Activated T-helper 1 cell treated with anti-CD3 and anti-CD28 coated beads, Interleukin-12 subunit alpha, Interleukin-12 subunit beta, Interleukin-2, Interleukin-4 antibody, amounts not matched to agents 30 ng/mL and 10 ng/mL and 1 ng/mL, durations not matched to agents 14 hours and 24 hours and 36 hours (primary cell): ENCODE results near the gene ZHX3. TPM values are rescaled to one million over a fixed set of nuclear protein-coding genes. Genes with fewer than 3 reads are reported as not detected.
"Not testable (repeated sequence)": the region's sequence is repeated elsewhere in the genome, so short reads cannot be mapped to it uniquely, and the experiment has no call there.

Experiments
- DNase-seq: peaks from one replicate; pipeline ENCODE4 v3.0.0; 2021; ENCODE audit warnings: low spot score
- H3K27ac Mint-ChIP-seq: one replicate; pipeline ENCODE4 v1.8.0; 2021; ENCODE audit warnings: mild to moderate bottlenecking, mixed read lengths
- H3K27me3 Mint-ChIP-seq: one replicate; pipeline ENCODE4 v1.8.0; 2022; ENCODE audit warnings: mild to moderate bottlenecking, moderate library complexity, mixed read lengths; ENCODE audit not compliant: insufficient read depth
- H3K36me3 Mint-ChIP-seq: one replicate; pipeline ENCODE4 v1.8.0; 2021; ENCODE audit warnings: low read depth, mixed read lengths
- H3K4me1 Mint-ChIP-seq: one replicate; pipeline ENCODE4 v1.8.0; 2021; ENCODE audit warnings: low read depth, mixed read lengths
- H3K4me3 Mint-ChIP-seq: one replicate; pipeline ENCODE4 v1.8.0; 2021; ENCODE audit warnings: mild to moderate bottlenecking, moderate library complexity, mixed read lengths
- H3K9me3 Mint-ChIP-seq: one replicate; pipeline ENCODE4 v1.8.0; 2021; ENCODE audit warnings: mixed read lengths
- intact Hi-C: fragments of 100-400 bp; cut with micrococcal nuclease; formaldehyde crosslinking; loops from one replicate; pipeline ENCODE4 v1.15.1; 2024
- total RNA-seq: library from RNA; stranded (reverse); gene quantifications from 2 replicates; pipeline ENCODE4 v1.2.3, GENCODE V29; 2022

Gene ZHX3
- total RNA-seq, 1 donor from 2014 or later = 9.5 TPM

DNA sequence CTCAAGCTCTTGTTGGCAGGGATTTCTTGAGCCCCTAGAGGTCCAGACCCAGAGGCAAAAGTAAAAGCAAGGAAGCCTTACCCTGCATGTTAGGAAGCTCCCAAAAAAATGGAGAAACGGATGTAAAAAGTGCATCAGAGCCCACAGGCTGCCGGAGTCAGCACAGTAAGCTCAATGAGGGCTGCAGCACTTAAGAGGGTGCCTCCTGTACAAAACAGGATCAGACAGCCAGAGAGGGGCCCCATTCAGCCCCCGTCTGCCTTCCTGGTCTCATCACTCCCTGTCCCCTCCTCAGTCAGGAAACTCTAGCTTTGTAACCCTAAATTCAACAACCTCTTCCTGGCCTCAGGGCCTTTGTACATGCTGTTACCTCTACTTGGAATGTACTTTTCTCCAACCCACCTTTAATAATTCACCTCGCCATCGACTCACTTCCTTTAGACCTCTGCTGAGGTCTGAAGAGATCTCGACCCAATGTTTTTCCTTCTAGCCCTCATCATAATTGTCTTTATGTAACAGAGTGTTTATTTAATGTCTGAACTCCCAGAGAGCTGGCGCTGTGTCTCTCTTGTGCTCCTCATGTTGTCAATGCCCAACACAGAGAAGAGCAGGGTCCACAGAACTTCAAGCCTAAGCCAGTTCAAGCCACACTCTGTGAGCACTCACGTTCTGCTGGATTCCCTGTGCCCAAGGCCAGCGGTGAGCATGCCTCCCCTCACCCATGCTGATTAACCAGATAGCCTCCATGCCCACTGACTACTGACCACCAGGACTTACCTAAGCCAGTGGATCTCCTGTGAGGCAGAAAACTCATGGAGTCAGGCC is 183.0 kb downstream of the ZHX3 start:
- Mint-ChIP-seq H3K36me3 (peaks cover 12% of the 10 kb centered on the region), H3K27ac (peak overlapping the region; percentile 27), H3K4me3 (no peak overlapping the region), H3K27me3 (no peaks in the 10 kb centered on the region), H3K9me3 (no peaks in the 10 kb centered on the region), H3K4me1 (peaks cover 58% of the 10 kb centered on the region)
- intact Hi-C loops = loop anchor here (1.0 to 5.0 kb wide), 5 partner anchors 38 to 298 kb away; partner anchors contain the start of gene LPIN3
- DNase-seq = no peak

- intact Hi-C loops = loop anchor here (1.0 kb wide), 1 partner anchor 166 kb away; no protein-coding TSS in a partner anchor
- no peak overlapping the region for H3K4me3 Mint-ChIP-seq
- H3K27me3 Mint-ChIP-seq = no peaks in the 10 kb centered on the region
- peak overlapping the region; percentile 73 for H3K27ac Mint-ChIP-seq
- peaks cover 50% of the 10 kb centered on the region for H3K4me1 Mint-ChIP-seq
- peaks cover 9% of the 10 kb centered on the region for H3K36me3 Mint-ChIP-seq
- DNase-seq = peak; percentile 38
- no peaks in the 10 kb centered on the region for H3K9me3 Mint-ChIP-seq
Observed at GRCh38 chr20:41133709-41134361, 183.7 kb downstream of the ZHX3 start.

DNA sequence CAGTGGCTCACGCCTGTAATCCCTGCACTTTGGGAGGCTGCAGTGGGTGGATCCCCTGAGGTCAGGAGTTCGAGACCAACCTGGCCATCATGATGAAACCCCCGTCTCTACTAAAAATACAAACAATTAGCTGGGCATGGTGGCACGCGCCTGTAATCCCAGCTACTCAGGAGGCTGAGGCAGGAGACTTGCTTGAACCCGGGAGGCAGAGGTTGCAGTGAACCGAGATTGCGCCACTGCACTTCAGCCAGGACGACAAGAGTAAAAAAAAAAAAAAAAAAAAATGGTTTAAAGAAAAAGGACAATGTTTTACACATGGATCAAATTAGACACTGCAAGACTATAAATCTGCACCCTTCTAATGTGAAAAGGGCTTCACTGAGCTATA is 185.1 kb downstream of the ZHX3 start:
- DNase-seq, H3K4me3 Mint-ChIP-seq, H3K27ac Mint-ChIP-seq, H3K9me3 Mint-ChIP-seq, intact Hi-C loops, H3K36me3 Mint-ChIP-seq, H3K27me3 Mint-ChIP-seq: not testable (repeated sequence)
- H3K4me1 Mint-ChIP-seq = peaks cover 47% of the 10 kb centered on the region

DNA sequence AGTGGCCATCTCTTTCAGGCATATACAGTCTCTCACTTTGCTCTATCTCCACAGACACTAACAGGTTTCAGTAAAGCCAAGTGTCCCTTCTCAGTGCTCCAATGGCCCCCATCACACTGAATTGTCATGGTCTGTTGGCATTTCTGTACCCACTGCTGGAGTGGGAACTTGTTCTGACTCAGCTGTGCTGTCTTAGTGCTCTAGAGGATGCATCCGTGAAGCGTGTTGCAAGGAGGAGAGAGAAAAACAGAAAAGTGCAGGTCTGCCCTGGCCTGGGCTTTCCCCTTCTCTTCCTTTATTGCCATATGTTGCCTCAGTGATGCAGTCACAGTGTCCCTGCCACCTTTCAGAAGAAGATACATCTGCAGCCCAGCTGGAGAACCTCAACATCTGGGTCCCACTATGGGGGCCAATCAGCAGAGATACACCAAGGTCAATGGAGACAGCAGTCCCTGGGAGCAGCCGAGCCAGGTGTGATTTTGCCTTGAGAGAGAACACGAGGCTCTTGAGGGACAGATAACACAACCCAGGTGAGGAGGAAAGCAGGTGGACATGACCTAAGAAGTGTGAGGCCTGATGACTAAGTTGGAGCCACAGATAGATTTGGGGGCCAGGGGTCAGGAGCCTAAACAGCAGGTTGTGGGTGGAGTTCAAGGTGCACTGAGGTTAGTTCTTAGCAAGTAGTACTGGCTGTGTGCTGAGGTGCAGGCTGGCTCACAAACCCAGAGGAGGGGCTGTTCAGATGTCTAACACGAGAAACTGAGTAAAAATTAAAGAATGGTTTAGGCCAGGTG is 185.7 kb downstream of the ZHX3 start:
- H3K4me3 Mint-ChIP-seq = peak overlapping the region; percentile 12
- no peaks in the 10 kb centered on the region for H3K27me3 Mint-ChIP-seq
- intact Hi-C loops = no loop called here
- peaks cover 13% of the 10 kb centered on the region for H3K36me3 Mint-ChIP-seq
- H3K27ac Mint-ChIP-seq = peak overlapping the region; percentile 67
- no peak for DNase-seq
- H3K4me1 Mint-ChIP-seq = peaks cover 47% of the 10 kb centered on the region
- H3K9me3 Mint-ChIP-seq = no peaks in the 10 kb centered on the region

Other genes with a start within 250 kb of the ZHX3 start
- 203 and 205 TPM in 2 replicates for gene PLCG1, start 180.2 kb downstream of the ZHX3 start, total RNA-seq
- gene LPIN3, start 23.1 kb upstream of the ZHX3 start, total RNA-seq = 1.1 and 1.4 TPM in 2 replicates
- gene EMILIN3, start 49.1 kb upstream of the ZHX3 start, total RNA-seq = 0.65 and 0.69 TPM in 2 replicates